GM13977 (cell line): Measurements from ENCODE around the gene ESPNL.
A peak's percentile ranks its signal among the peaks of the same experiment; 100 is the strongest.

ENCODE experiments used
- DNase-seq: peaks from one replicate; pipeline ENCODE4 v3.0.0; 2012; ENCODE audit warnings: low spot score
- CTCF ChIP-seq: IDR thresholded peaks from 2 replicates; pipeline ENCODE4 v1.5.1; 2012; ENCODE audit warnings: mild to moderate bottlenecking, control low read depth; ENCODE audit not compliant: insufficient read depth; ENCODE audit errors: extremely low read depth, missing control alignments
- in situ Hi-C: fragments of 300-500 bp; cut with MboI; formaldehyde crosslinking; loops from one replicate; pipeline ENCODE4 v1.12.0; 2022; ENCODE audit warnings: low sequenced_read_pairs, low pct_unique_long_range_greater_than_20kb, mixed read lengths, inconsistent platforms; ENCODE audit not compliant: unreplicated experiment

The ESPNL gene

GRCh38 chr2:238159661-238160205 lies 59.6 kb downstream of the ESPNL start:
- no peak for TF ChIP-seq CTCF
- no peak for DNase-seq
- in situ Hi-C loops = no loop called here

- in situ Hi-C loops = no loop called here
- no peak for DNase-seq
- peak; percentile 35 for TF ChIP-seq CTCF
Measured at GRCh38 chr2:238160206-238161129, 60.3 kb downstream of the ESPNL start.

- no peak for TF ChIP-seq CTCF
- no peak for DNase-seq
- in situ Hi-C loops = no loop called here
Measured at GRCh38 chr2:238161291-238162051, 61.3 kb downstream of the ESPNL start.

DNA sequence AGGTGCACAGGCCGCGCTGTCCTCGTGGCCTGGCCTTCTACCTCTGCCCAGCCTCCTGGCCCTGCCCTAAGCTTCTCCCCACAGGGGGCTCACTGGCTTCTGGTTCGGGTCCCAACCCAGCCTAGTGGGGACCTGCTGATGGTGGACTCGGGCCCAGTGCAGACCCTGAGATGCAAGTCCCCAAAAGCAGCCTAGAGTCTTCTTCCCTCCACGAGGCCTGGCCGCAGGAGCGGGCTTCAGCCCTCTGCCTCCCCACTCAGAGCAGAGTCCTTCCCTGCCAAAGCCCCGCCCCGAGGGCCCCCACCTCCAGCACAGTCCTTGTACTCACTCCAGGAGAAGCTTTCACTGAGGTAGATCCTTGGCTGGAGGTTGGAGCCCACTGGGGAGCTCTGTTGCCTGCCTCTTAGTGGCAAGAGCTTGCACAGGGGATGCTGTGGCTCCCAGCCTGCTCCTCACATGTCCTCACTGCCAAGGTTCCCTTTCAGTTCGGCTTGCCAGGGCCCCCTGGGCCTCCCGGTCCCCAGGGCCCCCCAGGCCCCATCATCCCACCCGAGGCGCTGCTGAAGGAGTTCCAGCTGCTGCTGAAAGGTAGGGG lies 62.2 kb downstream of the ESPNL start:
- no peak for TF ChIP-seq CTCF

GRCh38 chr2:238162846-238163441 lies 62.8 kb downstream of the ESPNL start:
- in situ Hi-C loops = no loop called here
- no peak for DNase-seq
- no peak for TF ChIP-seq CTCF

More for the DNA sequence above, 62.2 kb downstream of the ESPNL start:
- in situ Hi-C loops = no loop called here
- no peak for DNase-seq

- in situ Hi-C loops = no loop called here
- no peak for TF ChIP-seq CTCF
- no peak for DNase-seq
Measured at GRCh38 chr2:238163481-238164198, 63.5 kb downstream of the ESPNL start.
